ENCODE data around the gene SLC9A9.

- no peak for TF ChIP-seq POLR2A (IDR thresholded peaks at IDR 0.05)
- TF ChIP-seq, protein P1, sequence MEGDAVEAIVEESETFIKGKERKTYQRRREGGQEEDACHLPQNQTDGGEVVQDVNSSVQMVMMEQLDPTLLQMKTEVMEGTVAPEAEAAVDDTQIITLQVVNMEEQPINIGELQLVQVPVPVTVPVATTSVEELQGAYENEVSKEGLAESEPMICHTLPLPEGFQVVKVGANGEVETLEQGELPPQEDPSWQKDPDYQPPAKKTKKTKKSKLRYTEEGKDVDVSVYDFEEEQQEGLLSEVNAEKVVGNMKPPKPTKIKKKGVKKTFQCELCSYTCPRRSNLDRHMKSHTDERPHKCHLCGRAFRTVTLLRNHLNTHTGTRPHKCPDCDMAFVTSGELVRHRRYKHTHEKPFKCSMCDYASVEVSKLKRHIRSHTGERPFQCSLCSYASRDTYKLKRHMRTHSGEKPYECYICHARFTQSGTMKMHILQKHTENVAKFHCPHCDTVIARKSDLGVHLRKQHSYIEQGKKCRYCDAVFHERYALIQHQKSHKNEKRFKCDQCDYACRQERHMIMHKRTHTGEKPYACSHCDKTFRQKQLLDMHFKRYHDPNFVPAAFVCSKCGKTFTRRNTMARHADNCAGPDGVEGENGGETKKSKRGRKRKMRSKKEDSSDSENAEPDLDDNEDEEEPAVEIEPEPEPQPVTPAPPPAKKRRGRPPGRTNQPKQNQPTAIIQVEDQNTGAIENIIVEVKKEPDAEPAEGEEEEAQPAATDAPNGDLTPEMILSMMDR (IDR thresholded peaks at IDR 0.05 in 4 of 5, conservative IDR thresholded peaks at IDR 0.05 in 1 of 5) = no peak
Observed at GRCh38 chr3:143826296-143826695, 22.0 kb downstream of the SLC9A9 start.
